Naive B cell (primary cell): ENCODE data around the gene SMAD5. TPM values are rescaled to one million over a fixed set of nuclear protein-coding genes. Genes with fewer than 3 reads are reported as not detected.

Experiments
- ATAC-seq, 2 donors: fragments of 150-1000 bp; cut with Tn5 transposase; 2 replicates each; pipeline ENCODE4 v1.10.0; 2021; ENCODE audit warnings: low read depth in 2 of 2, mild to moderate bottlenecking in 2 of 2, moderate library complexity in 2 of 2
- DNase-seq: peaks from one replicate; pipeline ENCODE4 v3.0.0; 2022
- H3K27ac Mint-ChIP-seq, 6 donors: one replicate each; pipeline ENCODE4 v1.8.0; 2020 to 2022; ENCODE audit warnings: mild to moderate bottlenecking in 6 of 6, mixed read lengths in 6 of 6, moderate library complexity in 5 of 6, inconsistent platforms in 2 of 6
- H3K27me3 Mint-ChIP-seq, 3 donors: one replicate each; pipeline ENCODE4 v1.8.0; 2021 to 2022; ENCODE audit warnings: mixed read lengths in 3 of 3, mild to moderate bottlenecking in 1 of 3
- H3K36me3 Mint-ChIP-seq, 2 donors: one replicate each; pipeline ENCODE4 v1.8.0; 2020 to 2022; ENCODE audit warnings: mixed read lengths in 2 of 2, inconsistent platforms in 1 of 2, mild to moderate bottlenecking in 1 of 2
- H3K4me1 Mint-ChIP-seq, 3 donors: one replicate each; pipeline ENCODE4 v1.8.0; 2020 to 2022; ENCODE audit warnings: mixed read lengths in 3 of 3, inconsistent platforms in 1 of 3, mild to moderate bottlenecking in 1 of 3, moderate library complexity in 1 of 3
- H3K4me3 Mint-ChIP-seq, 8 donors: one replicate each; pipeline ENCODE4 v1.8.0; 2020 to 2022; ENCODE audit warnings: mild to moderate bottlenecking in 8 of 8, mixed read lengths in 8 of 8, moderate library complexity in 8 of 8, inconsistent platforms in 2 of 8
- H3K9me3 Mint-ChIP-seq, 7 donors: one replicate each; pipeline ENCODE4 v1.8.0; 2020 to 2022; ENCODE audit warnings: mixed read lengths in 7 of 7, mild to moderate bottlenecking in 5 of 7, inconsistent platforms in 2 of 7, moderate library complexity in 1 of 7
- polyA plus RNA-seq, 6 donors: library from polyadenylated mRNA; unstranded; fragments of 300-500 nt; fragmentation: Illumina TruSeq; gene quantifications; one replicate each; pipeline ENCODE4 v1.2.3, GENCODE V29; 2021; ENCODE audit warnings: low read depth in 6 of 6

Gene SMAD5
- polyA plus RNA-seq, 6 donors from 2014 or later: 18.8 to 29.3 (median 23.9) TPM

GRCh38 chr5:136129445-136129844 is 3.2 kb upstream of the SMAD5 start:
- Mint-ChIP-seq H3K4me3 (no peak overlapping the region), H3K27ac (no peak overlapping the region), H3K27me3 (peaks cover 23 to 39% (median 36%) of the 10 kb centered on the region in 3 donors), H3K9me3 (peaks cover 0 to 8% (median 0%) of the 10 kb centered on the region in 7 donors), H3K36me3 (no peaks in the 10 kb centered on the region), H3K4me1 (peaks cover 12 to 24% (median 18%) of the 10 kb centered on the region in 3 donors)
- ATAC-seq: no peak
- no peak for DNase-seq

GRCh38 chr5:136130581-136130980 is 2.1 kb upstream of the SMAD5 start:
- H3K4me1 Mint-ChIP-seq: peaks cover 21 to 33% (median 26%) of the 10 kb centered on the region in 3 donors
- H3K27ac Mint-ChIP-seq: no peak overlapping the region
- ATAC-seq (no peak), DNase-seq (no peak)
- H3K4me3 Mint-ChIP-seq: peak overlapping the region in 3 of 8 donors; percentile 15 to 95 (median 17)
- peaks cover 0 to 3% (median 0%) of the 10 kb centered on the region in 7 donors for H3K9me3 Mint-ChIP-seq
- peaks cover 21 to 33% (median 33%) of the 10 kb centered on the region in 3 donors for H3K27me3 Mint-ChIP-seq
- no peaks in the 10 kb centered on the region for H3K36me3 Mint-ChIP-seq

- Mint-ChIP-seq H3K27ac (peak overlapping the region; percentile 75 to 98 (median 92)), H3K27me3 (peaks cover 16 to 22% (median 18%) of the 10 kb centered on the region in 3 donors), H3K4me1 (peaks cover 24 to 37% (median 30%) of the 10 kb centered on the region in 3 donors), H3K36me3 (no peaks in the 10 kb centered on the region), H3K9me3 (no peaks in the 10 kb centered on the region), H3K4me3 (peak overlapping the region; percentile 92 to 97 (median 94))
- DNase-seq (peak; percentile 11), ATAC-seq (peak in 1 of 2 donors; percentile 5)
Measured at GRCh38 chr5:136132087-136132486, 558 bp upstream of the SMAD5 start.

GRCh38 chr5:136133222-136133921 is 727 bp downstream of the SMAD5 start:
- H3K36me3 Mint-ChIP-seq: no peaks in the 10 kb centered on the region

GRCh38 chr5:136133922-136134379 is 1.3 kb downstream of the SMAD5 start:
- peaks cover 32 to 54% (median 41%) of the 10 kb centered on the region in 3 donors for H3K4me1 Mint-ChIP-seq
- peak overlapping the region; percentile 88 to 98 (median 96) for H3K4me3 Mint-ChIP-seq

More at GRCh38 chr5:136133222-136133921, 727 bp downstream of the SMAD5 start:
- H3K27me3 Mint-ChIP-seq: peaks cover 5 to 13% (median 7%) of the 10 kb centered on the region in 3 donors
- peak overlapping the region; percentile 88 to 98 (median 96) for H3K4me3 Mint-ChIP-seq
- H3K27ac Mint-ChIP-seq: peak overlapping the region; percentile 90 to 97 (median 93)
- H3K4me1 Mint-ChIP-seq: peaks cover 30 to 48% (median 39%) of the 10 kb centered on the region in 3 donors
- DNase-seq: peak; percentile 18
- no peaks in the 10 kb centered on the region for H3K9me3 Mint-ChIP-seq
- ATAC-seq: peak; percentile 42 to 44

GRCh38 chr5:136134653-136135052 is 2.0 kb downstream of the SMAD5 start:
- H3K4me3 Mint-ChIP-seq: peak overlapping the region in 5 of 8 donors; percentile 55 to 95 (median 64)
- no peak overlapping the region for H3K27ac Mint-ChIP-seq
- H3K9me3 Mint-ChIP-seq: no peaks in the 10 kb centered on the region
- no peak for ATAC-seq
- peaks cover 0 to 7% (median 7%) of the 10 kb centered on the region in 3 donors for H3K27me3 Mint-ChIP-seq
- H3K36me3 Mint-ChIP-seq: no peaks in the 10 kb centered on the region
- peaks cover 39 to 61% (median 48%) of the 10 kb centered on the region in 3 donors for H3K4me1 Mint-ChIP-seq
- no peak for DNase-seq

More at GRCh38 chr5:136133922-136134379, 1.3 kb downstream of the SMAD5 start:
- DNase-seq (no peak), ATAC-seq (no peak)
- Mint-ChIP-seq H3K27ac (peak overlapping the region in 5 of 6 donors; percentile 90 to 97 (median 95)), H3K27me3 (peaks cover 0 to 10% (median 7%) of the 10 kb centered on the region in 3 donors), H3K36me3 (no peaks in the 10 kb centered on the region), H3K9me3 (no peaks in the 10 kb centered on the region)

GRCh38 chr5:136135536-136135935 is 2.9 kb downstream of the SMAD5 start:
- DNase-seq: no peak
- H3K4me3 Mint-ChIP-seq: peak overlapping the region in 1 of 8 donors; percentile 95
- H3K27me3 Mint-ChIP-seq: peaks cover 0 to 3% (median 2%) of the 10 kb centered on the region in 3 donors
- no peaks in the 10 kb centered on the region for H3K36me3 Mint-ChIP-seq
- no peak overlapping the region for H3K27ac Mint-ChIP-seq
- H3K9me3 Mint-ChIP-seq: no peaks in the 10 kb centered on the region
- no peak for ATAC-seq
- peaks cover 39 to 61% (median 48%) of the 10 kb centered on the region in 3 donors for H3K4me1 Mint-ChIP-seq

GRCh38 chr5:136137497-136138220 is 5.0 kb downstream of the SMAD5 start:
- no peaks in the 10 kb centered on the region for H3K36me3 Mint-ChIP-seq
- no peaks in the 10 kb centered on the region for H3K27me3 Mint-ChIP-seq
- no peak for DNase-seq
- H3K4me3 Mint-ChIP-seq: no peak overlapping the region
- H3K27ac Mint-ChIP-seq: peak overlapping the region in 1 of 6 donors; percentile 81
- ATAC-seq: no peak
- H3K4me1 Mint-ChIP-seq: peaks cover 34 to 48% (median 39%) of the 10 kb centered on the region in 3 donors
- no peaks in the 10 kb centered on the region for H3K9me3 Mint-ChIP-seq

GRCh38 chr5:136141561-136141960 is 8.9 kb downstream of the SMAD5 start:
- H3K36me3 Mint-ChIP-seq: no peaks in the 10 kb centered on the region
- no peaks in the 10 kb centered on the region for H3K27me3 Mint-ChIP-seq
- H3K4me1 Mint-ChIP-seq: peaks cover 15 to 31% (median 22%) of the 10 kb centered on the region in 3 donors
- no peak for ATAC-seq
- no peaks in the 10 kb centered on the region for H3K9me3 Mint-ChIP-seq
- DNase-seq: no peak
- no peak overlapping the region for H3K27ac Mint-ChIP-seq
- no peak overlapping the region for H3K4me3 Mint-ChIP-seq

GRCh38 chr5:136143312-136143711 is 10.7 kb downstream of the SMAD5 start:
- no peak overlapping the region for H3K4me3 Mint-ChIP-seq
- ATAC-seq (no peak), DNase-seq (no peak)
- no peaks in the 10 kb centered on the region for H3K9me3 Mint-ChIP-seq
- H3K36me3 Mint-ChIP-seq: peaks cover 0 to 2% of the 10 kb centered on the region in 2 donors
- H3K27ac Mint-ChIP-seq: no peak overlapping the region
- H3K4me1 Mint-ChIP-seq: peaks cover 13 to 27% (median 14%) of the 10 kb centered on the region in 3 donors
- H3K27me3 Mint-ChIP-seq: no peaks in the 10 kb centered on the region

- H3K36me3 Mint-ChIP-seq: peaks cover 0 to 3% of the 10 kb centered on the region in 2 donors
Measured at GRCh38 chr5:136143763-136144162, 11.1 kb downstream of the SMAD5 start.

GRCh38 chr5:136145030-136145429 is 12.4 kb downstream of the SMAD5 start:
- no peaks in the 10 kb centered on the region for H3K9me3 Mint-ChIP-seq
- H3K27me3 Mint-ChIP-seq: no peaks in the 10 kb centered on the region
- ATAC-seq: no peak
- peaks cover 4 to 20% (median 5%) of the 10 kb centered on the region in 3 donors for H3K4me1 Mint-ChIP-seq
- no peak overlapping the region for H3K4me3 Mint-ChIP-seq
- H3K27ac Mint-ChIP-seq: no peak overlapping the region
- H3K36me3 Mint-ChIP-seq: peaks cover 0 to 7% of the 10 kb centered on the region in 2 donors
- DNase-seq: no peak

More at GRCh38 chr5:136143763-136144162, 11.1 kb downstream of the SMAD5 start:
- ATAC-seq: no peak
- DNase-seq: no peak
- Mint-ChIP-seq H3K9me3 (no peaks in the 10 kb centered on the region), H3K4me1 (peaks cover 12 to 24% (median 14%) of the 10 kb centered on the region in 3 donors), H3K4me3 (no peak overlapping the region), H3K27me3 (no peaks in the 10 kb centered on the region), H3K27ac (no peak overlapping the region)

GRCh38 chr5:136146201-136146600 is 13.6 kb downstream of the SMAD5 start:
- Mint-ChIP-seq H3K27ac (no peak overlapping the region), H3K27me3 (no peaks in the 10 kb centered on the region), H3K4me1 (peaks cover 5 to 21% (median 8%) of the 10 kb centered on the region in 3 donors), H3K36me3 (peaks cover 0 to 9% of the 10 kb centered on the region in 2 donors), H3K9me3 (no peaks in the 10 kb centered on the region), H3K4me3 (no peak overlapping the region)
- DNase-seq (no peak), ATAC-seq (no peak)
